Right kidney (tissue), 1 donor: ENCODE data around the gene HLCS.

ENCODE experiments used
- DNase-seq: peaks from one replicate; pipeline ENCODE4 v3.0.0-alpha.2; 2016

HLCS gene

DNA sequence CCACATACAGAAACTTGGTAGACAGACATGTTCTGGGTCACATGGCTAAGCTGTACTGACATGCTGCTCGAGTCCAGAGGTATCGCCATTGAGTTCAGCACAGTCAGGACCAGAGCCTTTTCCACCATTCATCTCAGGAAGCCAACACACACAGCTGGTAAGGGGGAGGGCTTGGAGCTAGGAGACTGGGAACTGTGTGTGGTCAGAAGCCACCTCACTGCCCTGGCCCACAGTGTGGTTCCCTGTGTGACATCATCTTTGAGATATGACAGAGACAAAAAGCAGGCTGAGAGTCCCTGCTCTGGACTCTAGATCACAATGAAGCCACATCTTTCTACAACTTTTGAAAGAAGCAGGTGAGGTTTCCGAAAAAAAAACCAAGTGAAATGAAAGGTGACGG, 160.4 kb downstream of the HLCS start:
- no peak for DNase-seq

DNA sequence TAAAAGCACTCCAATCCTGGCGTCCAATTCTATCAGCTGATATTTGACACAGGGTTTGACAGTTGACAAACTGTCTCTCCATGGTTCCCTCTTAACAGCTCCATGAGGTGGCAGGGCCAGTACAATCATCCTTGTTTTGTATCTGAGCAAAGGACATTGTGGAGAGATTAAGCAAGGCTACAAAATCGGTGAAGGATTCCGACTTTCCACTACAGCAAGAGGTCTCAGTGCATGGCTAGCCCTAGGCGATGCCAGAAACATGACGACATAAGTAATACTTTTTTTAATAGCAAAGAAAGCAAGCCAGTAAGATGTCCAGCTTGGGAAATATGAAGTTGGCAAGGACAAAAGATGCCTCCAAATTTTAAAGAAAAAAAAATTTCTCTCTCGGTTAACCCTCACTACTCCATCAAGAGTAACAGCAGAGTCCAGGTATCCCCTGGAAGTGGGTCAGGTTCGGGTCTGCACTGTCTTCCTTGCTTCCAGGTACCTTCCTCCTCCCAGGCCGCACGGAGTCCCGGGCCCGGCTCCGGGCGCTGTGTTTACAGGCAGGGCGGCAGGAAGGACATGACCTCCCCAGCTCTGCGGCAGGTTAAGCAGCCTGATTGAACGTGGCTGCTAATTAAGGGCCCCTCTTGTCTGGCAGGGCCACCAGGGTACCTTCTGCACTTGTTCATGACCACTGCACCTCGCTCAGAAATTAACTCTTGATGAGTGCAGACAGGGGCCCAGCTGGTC, 161.4 kb downstream of the HLCS start:
- DNase-seq = no peak

DNA sequence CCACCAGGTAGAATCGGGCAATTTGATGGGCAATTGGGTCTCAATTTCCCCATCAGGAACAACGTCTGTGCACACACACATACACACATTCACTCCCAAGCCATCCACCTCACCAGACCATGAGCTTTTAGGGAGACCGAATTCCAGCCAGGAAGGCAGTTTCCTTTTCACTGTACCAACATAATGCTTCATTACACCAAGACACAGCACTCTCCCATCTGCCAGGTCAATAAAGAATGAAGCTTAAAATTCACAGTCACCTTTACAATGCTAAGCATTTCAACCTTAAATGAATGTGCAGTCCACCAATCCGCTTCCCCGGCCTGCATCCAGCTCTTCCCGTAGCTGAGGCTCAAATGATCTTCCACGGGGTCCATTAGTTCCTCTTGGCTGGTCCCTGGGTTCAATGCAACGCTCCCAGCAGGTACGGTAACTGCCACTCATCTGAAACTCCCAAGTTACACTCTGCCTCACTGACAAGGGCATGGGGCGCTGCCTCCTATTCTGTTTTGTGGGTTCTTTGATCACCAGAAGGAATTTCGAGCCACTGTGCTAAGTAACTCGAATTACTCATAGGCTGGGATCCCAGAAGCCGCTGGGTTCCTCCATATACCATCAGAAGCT, 162.5 kb downstream of the HLCS start:
- peak; percentile 56 for DNase-seq

DNA sequence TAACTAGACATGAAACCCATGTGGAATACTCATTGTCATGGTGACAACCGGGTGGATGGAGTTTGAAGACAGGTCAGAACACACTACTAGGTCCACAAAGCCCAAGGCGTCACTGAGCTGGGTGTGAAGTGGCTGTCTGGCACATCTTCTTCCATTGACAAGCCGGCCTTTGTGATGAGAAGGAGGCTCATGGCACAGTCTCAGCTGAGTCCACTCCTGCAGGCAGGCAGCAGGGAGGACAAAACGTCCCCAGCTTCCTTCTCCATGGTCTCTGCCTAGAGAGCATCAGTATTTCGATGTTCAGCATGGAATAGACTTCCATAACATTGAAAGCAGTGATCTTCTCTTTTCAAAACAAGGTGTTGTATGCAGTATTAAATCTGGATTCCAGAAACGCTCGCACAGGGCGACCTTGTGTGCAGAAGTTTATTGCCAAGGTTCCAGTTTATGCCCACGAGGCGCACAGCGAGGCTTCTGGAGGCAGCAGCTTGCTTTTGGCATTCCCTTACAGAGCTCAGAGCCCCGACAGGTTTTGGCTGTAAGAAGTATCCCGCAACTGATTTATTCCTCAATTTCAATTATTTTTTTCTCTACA, 163.3 kb downstream of the HLCS start:
- no peak for DNase-seq

DNA sequence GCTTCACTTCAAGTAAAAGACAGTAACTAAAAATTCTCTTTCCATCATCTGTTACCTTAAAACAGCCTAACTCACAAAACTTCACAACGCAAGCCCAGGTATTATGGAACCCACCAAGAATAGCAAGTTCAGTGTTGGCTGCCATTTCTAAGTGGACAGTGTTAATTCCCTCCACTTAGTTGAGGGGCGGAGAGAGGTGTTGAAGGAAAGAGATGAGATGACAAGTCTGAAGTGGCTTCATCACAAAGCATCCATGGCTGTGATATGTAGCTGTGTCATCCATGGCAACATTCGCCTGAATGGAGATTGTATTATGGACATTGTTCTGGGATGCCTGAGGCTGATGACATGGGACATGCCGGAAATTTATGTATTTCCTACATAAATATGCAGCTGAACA, 165.7 kb downstream of the HLCS start:
- no peak for DNase-seq

DNA sequence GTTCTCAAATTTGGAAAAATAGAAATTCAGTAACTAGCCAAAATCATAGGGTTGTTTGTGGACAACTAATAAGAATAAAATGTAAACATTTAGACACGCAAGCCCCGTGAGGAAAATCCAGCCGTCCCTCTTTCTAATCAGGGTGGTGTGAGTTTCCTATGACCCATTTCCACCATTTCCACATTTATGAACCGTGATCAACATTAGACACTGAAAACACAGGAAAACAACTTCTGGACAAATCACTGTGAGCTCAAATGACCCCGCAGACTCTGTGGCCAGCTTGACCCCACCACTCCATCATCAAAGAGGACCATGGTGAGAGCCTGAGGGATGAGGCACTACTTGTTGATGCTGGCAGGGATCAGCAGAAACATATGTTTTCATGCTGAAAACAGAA, 166.6 kb downstream of the HLCS start:
- DNase-seq = no peak

DNA sequence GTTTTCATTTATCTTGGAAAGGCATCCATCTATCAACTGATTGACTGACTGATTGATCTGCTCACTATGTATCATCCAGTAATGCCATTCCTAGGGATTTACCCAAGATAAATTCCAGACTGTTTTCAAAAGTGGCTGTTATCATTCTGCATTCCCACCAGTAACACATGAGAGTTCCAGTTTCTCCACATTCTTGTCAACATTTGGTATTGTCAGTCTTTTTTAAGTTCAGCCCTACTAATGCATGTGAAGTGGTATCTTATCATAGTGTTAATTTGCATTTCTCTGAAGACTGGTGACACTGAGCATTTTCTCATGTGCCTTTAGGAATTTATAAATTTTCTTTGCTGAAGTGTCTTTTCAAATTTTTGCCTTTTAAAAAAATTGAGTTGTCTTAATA, 168.0 kb downstream of the HLCS start:
- DNase-seq = no peak

DNA sequence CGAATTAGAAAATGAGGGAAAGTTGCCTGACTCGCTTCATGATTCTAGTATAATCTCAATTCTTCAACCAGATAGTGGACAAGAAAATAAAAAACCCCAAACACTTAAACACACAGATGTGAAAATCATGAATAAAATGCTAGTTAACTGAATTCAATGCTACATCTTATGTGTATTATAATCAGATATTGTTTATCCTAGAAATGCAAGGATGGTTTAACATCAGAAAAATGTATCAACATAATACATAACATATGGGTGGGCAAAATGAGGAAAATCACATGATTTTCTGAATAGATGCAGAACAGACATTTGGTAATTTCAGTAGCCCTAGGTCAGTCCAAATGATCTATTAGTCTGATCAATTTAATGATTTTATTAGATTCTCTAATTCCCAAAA, 170.4 kb downstream of the HLCS start:
- DNase-seq = no peak

DNA sequence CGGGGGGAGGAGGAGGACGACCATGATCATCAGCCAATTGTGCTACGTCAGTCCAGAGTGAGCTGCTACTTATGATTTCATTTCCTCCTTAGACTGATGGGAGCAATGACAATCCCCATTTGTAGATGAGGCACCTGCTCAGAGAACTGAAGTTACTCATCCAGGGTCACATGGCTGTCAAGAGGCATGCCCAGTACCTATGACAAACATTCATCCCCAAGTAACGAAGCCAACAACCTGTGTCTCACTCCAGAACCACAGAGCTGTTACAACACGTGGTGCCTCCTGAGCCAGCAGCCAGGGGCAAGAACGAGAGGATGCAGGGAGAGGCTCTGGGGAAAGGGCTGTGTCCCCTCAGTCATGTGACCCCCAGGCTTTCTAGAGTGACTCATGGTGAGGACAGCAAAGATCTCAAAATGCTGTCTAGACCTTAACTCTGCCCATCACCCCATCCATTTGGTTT, 173.9 kb downstream of the HLCS start:
- no peak for DNase-seq

DNA sequence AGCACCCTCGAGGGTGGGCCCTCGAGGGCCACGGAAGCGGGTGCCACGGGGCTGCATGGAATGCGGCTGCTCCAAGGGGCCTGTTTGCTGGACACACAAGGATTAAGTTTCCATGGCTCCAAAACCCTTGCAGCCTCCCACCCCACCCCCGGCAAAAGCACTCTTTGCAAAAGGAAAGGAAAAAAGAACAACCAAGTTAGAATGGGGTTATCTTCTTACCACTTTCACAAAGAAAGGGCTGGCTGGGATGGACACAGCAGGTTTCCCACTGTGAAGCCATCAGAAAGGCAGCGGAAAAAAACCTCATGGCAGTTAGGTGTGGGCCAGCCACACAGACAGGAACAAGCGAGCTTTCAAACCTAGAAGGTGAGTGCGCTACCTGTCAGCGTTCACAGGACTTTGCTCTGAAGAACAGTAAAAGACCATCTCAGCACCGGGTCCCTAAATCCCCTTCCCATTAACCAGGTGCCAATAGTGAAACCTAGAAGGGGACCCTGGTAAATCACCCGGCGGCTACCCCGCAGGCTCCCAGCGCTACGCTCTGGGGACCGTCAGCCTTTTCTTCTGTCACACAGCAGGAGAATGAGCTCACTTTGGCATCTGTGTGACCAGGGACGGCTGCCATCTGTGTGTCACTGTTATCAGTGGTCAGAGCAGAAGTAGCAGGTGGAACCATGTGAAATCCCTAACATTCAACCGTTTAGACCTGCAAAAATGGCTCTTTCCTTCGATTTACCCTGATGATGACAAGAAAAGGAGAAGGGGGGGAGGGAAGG, 174.6 kb downstream of the HLCS start:
- DNase-seq = no peak

DNA sequence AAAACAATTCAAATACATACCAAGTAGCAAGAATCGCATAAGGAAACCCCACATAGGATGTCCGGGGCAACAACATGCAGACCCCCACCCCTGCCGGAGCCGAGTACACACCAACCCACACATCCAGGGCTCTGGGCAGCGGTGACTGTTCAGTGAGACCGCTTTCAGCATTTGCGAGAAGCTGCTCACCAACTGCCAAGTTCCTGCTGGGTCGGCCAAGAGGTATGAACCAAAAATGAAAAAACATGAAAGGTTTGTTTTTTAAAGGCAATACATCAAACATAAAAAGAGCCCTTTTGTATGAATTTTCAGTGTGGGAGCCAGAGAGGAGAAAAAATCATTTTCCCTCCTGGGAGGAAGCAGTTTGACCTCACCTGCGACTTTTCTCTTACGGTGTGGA, 175.3 kb downstream of the HLCS start:
- DNase-seq = peak; percentile 35

DNA sequence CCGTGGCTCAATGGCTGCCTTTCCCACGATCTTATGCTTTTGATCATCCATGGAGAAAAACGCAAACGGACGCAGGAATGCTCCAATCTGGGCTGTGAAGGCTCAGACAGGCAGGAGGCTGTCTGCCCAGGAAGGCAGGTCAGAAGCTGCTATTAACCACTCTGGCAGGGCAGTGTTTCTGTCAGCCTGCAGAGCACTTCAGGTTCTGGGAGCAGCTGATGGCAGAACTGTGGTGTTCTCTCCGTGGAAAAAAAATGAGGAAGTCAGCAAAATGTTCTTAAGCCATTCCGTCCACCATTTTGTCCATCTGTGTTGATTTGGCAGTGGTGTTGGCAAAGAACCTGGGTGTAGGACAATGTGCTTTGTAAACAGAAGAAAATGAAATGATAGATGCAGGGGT, 175.9 kb downstream of the HLCS start:
- DNase-seq = peak; percentile 43

DNA sequence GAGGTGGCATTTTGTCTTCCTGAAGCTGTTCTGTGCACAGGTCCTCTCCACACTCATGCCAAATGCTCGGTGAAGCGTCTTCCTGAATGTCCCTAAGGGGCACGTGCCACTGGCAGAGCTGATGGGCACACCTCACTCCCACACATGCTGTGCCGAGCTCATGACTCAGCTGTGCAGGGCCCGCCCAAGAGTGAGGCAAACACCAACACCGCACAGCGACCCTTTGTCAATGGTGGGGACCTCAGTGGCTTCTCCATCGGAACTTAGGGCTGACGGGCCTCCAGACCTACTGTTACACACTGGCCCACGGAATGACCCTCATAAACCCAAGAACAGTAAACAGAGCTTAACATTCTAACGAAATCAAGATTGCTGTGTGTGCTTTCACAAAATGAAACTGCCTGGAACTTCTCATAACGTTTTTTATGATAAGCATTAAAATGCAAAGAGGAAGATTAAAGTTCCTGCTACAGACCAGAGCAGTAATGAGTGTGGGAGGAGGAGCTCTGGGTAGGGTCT, 178.3 kb downstream of the HLCS start:
- no peak for DNase-seq

DNA sequence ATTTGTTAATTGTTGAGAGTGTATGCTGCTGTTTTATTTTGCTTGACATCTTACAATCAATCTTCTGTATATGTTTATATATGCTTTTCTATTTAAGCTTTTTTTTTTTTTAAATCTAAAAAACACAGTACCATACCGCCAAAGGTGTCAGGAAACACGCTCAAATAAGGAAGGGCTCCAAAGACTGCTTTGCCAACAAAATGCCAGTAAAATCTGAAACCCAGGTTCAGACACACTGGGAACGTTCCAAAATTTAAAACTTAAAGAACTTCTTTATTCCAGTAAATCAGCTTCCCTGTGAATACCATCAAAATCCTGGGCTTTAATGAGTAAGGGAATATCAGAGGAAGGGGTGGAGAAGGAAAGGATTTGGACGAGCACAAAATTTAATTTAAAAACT, 180.3 kb downstream of the HLCS start:
- no peak for DNase-seq

DNA sequence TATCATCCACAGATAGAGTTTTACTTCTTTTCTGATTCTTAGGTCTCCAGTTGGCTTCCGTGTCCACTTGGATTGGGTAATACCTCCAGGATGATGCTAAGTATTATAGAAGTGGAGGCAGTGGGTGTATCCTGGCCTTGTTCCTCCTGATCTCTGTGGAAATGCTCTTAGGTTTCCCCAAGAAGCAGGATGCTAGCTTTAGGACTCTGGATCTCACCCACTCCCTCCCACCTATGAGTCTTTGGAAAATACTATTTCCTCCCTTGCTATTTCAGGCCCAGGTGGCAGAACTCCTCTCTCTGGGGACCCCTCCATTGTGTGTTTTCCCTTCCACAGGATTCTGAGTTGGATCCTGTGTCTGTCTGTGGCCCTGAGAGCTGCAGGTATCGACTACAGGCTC, 180.9 kb downstream of the HLCS start:
- DNase-seq = no peak

DNA sequence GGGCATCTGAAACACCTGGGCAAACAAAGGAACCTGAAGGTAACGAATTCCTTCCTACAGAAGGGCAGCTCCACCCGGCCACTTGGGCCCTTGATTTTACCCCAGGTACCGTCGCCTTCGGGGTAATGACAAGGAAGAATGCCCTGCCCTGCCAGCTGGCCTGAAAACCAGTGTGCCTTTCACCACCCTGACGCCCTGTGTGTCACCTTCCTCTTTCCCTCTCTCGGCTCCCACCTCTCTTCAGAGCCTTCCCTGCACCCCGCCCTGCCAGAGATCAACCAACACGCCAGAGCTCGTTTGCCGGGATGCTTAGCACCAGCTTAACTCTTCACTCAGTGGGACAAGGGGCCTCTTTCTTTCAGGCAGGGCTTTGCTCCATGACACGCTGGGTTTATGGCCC, 181.5 kb downstream of the HLCS start:
- DNase-seq = no peak

DNA sequence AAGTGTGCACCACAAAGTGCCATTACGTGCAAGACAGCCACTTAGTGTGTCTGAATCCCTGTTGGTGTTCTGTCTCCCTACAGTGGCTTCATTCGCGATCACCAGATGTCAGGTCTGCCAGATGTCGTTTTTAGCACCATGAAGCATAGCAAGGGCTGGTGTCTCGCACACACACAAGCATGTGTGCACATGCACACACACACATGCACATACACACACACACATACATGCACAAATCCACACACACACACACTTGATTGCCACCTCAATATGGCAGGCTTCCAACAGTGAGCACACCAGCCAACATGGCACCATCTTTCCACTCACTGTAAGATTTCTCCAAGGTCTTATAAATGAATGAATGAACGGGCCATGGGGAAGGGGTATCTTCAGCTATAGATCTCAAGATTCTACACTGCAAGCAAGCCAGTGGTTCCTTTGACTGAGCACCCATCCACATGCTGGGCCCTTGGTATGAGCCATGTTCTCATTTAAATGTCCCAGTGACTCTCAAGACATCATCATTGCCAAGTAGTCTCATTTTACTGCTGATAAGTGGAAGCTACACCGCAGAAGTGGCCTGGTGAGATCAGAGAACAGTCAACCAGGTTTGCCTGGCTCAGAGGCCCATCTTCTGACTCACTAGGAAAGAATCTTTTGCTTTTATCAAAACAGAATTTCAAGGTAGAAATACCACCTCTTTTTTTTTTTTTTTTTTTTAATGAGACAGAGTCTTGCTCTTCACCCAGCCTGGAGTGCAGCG, 182.7 kb downstream of the HLCS start:
- DNase-seq = no peak

DNA sequence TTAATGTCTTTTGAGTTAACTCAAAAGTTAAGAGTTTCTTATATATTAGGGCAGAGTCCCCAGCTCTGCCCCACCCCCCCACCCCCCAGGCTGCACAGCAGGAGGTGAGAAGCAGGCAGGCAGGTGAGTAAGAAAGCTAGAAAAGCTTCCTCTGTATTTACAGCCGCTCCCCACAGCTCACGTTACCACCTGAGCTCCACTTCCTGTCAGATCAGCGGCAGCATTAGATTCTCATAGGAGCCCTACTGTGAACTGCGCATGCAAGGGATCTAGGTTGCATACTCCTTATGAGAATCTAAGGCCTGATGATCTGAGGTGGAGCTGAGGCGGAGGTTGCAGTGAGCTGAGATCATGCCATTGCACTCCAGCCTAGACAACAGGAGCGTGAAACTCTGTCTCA, 185.6 kb downstream of the HLCS start:
- DNase-seq = no peak

DNA sequence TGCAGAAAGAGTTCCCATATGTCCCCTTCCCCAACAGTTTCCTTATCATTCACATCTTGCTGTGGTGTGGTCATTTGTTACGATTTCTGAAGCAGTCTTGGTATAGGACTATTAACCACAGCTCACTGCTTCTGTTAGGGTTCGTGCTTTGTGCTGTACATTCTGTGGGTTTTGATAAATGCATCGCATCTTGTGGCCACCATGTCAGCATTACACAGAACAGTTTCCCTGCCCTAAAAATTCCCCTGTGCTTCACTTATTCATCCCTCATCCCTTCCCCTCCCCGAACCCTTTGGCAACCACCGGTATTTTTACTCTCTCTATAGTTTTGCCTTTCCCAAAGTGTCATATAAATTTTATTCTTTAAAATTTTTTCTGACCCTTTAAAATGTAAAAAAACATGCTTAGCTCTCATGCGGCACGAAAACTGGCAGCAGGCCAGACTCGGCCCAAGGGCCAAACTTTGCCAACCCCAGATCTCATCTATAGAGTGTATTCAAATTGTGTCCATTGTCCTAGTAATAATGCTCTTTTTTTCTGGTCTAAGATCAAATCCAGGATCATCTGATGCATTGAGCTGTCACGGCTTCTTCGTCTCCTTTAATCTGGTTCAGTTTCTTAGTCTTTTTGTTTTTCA, 189.4 kb downstream of the HLCS start:
- DNase-seq = no peak

DNA sequence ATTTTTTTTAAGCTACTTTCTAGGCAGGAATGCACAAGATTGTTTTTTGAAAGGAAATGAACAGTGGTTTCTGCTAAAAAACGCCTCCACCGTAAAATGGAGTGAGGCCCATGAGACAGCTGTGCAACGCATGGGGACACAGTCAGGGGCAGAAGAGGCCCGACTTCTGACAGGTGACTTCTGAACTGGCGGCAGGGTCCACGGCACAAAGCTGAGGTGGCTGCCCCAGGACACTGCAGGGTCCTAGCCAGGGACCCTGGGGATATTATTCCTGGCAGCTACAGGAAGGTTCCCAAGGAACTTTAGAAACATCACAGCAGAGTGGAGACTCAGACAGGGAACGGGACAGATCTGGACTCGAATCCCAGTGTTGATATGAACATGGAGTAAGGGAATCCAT, 192.5 kb downstream of the HLCS start:
- DNase-seq = no peak

DNA sequence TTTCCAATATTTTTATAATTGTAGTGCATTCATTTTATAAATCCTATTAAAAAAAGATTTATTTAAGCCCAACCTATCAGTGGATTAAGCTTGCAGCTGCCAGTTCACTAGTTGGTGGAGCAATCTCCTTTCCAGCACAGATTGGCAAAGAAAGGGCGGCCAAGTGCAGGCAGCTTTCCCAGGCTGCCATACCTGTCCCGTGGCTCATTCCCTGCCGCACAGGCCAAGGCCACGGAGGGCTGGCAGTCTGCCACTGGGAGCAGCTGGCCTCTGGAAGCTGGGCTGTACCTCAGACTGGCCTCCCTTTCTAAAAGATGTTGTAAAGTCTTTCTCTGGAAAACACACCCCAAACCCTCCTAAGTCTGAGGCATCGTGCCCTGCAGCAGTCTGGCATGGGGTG, 193.4 kb downstream of the HLCS start:
- DNase-seq = no peak
